ENCODE results near the gene MTARC2. TPM values are rescaled to one million over a fixed set of nuclear protein-coding genes. Genes with fewer than 3 reads are reported as not detected.
"Not testable (repeated sequence)": the region's sequence is repeated elsewhere in the genome, so short reads cannot be mapped to it uniquely, and the experiment has no call there.

MTARC2 gene
- total and polyA plus RNA-seq, 8 donors: 41.2 to 84.3 (median 80.9) TPM

DNA sequence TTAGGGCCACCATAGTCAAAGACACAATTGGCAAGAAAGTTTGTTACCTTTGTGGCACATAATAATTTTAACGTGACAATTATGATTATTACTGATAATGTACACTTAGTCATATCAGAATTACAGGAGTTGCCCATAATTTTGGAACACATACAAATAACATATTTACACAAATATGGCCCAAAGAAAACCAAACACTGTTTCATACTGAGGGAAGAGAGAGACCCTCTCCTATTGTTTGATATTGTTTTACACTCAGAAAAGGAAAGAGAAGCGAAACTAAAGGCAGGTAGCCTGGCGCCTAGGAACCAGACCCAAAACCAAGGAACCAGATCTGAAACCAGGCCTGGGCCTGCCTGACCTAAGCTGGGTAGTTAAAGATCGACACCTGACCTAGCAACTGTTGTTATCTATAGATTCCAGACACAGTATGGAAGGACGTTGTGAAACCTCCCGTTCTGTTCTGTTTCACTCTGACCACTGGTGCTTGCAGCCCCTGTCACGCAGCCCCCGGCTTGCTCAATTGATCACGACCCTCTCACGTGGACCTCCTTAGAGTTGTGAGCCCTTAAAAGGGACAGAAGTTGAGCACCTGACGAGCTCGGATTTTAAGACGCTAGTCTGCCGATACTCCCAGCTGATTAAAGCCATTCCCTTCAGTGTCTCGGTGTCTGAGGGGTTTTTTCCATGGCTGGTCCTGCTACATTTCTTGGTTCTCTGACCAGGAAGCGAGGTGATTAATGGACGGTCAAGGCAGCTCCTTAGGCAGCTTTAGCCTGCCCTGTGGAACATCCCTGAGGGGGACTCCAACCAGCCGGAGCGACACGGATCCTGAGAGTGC lies 30.1 kb upstream of the MTARC2 start:
- DNase-seq (no peak), ATAC-seq (no peak)
- Histone ChIP-seq H3K27ac (no peak overlapping the region), H3K4me3 (no peak overlapping the region), H3K27me3 (no peaks in the 10 kb centered on the region), H3K9me3 (peaks cover 0 to 14% of the 10 kb centered on the region in 2 donors), H3K36me3 (no peaks in the 10 kb centered on the region), H3K4me1 (no peaks in the 10 kb centered on the region)
- intact Hi-C loops (cut with DNase I): no loop called here
- TF ChIP-seq, protein P1, sequence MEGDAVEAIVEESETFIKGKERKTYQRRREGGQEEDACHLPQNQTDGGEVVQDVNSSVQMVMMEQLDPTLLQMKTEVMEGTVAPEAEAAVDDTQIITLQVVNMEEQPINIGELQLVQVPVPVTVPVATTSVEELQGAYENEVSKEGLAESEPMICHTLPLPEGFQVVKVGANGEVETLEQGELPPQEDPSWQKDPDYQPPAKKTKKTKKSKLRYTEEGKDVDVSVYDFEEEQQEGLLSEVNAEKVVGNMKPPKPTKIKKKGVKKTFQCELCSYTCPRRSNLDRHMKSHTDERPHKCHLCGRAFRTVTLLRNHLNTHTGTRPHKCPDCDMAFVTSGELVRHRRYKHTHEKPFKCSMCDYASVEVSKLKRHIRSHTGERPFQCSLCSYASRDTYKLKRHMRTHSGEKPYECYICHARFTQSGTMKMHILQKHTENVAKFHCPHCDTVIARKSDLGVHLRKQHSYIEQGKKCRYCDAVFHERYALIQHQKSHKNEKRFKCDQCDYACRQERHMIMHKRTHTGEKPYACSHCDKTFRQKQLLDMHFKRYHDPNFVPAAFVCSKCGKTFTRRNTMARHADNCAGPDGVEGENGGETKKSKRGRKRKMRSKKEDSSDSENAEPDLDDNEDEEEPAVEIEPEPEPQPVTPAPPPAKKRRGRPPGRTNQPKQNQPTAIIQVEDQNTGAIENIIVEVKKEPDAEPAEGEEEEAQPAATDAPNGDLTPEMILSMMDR (IDR thresholded peaks at IDR 0.05): no peak

DNA sequence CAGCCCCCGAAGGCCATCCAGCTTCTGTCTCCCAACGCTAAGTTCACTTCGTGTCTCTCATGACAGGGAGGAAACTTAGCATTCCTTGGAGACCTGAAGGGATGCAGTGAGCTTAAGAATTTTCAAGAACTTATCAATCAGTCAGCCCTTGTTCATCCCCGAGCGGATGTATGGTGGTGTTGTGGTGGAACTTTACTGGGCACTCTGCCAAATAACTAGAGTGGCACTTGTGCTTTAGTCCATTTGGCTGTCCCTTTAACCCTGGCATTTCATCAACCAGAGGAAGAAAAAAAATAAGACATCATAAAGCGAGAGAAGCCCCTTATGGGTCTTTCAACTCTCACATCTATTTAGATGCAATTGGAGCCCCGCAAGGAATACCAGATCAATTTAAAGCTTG lies 26.9 kb upstream of the MTARC2 start:
- H3K27ac ChIP-seq; H3K4me3 ChIP-seq; H3K4me1 ChIP-seq; H3K36me3 ChIP-seq; intact Hi-C loops (cut with DNase I); DNase-seq; H3K9me3 ChIP-seq; ATAC-seq; H3K27me3 ChIP-seq: not testable (repeated sequence)

DNA sequence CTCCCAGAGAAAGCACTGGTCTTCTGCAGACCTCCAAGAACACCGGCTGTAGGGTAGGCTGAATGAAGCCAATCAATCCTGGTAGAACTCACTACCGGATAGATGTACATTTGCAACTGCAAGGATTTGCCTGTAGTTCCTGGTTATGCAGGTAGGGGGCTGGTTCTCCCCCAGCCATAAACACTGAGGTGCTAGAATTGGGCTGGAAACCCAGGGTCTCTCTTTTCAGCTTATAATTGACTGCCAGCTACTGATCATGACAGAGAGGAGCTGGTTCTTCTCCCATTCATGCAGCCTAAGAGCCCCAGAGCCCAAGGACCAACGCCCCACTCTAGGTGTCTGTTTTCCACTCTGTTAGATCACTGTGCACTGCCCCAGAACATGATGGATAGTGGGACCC lies 21.5 kb upstream of the MTARC2 start:
- Histone ChIP-seq H3K4me1 (no peaks in the 10 kb centered on the region), H3K27me3 (no peaks in the 10 kb centered on the region), H3K9me3 (no peaks in the 10 kb centered on the region), H3K4me3 (no peak overlapping the region), H3K27ac (no peak overlapping the region), H3K36me3 (no peaks in the 10 kb centered on the region)
- TF ChIP-seq, protein P1 (IDR thresholded peaks at IDR 0.05): peak in 1 of 2 donors; percentile 34
- no peak for ATAC-seq
- intact Hi-C loops (cut with DNase I): no loop called here
- no peak for DNase-seq

DNA sequence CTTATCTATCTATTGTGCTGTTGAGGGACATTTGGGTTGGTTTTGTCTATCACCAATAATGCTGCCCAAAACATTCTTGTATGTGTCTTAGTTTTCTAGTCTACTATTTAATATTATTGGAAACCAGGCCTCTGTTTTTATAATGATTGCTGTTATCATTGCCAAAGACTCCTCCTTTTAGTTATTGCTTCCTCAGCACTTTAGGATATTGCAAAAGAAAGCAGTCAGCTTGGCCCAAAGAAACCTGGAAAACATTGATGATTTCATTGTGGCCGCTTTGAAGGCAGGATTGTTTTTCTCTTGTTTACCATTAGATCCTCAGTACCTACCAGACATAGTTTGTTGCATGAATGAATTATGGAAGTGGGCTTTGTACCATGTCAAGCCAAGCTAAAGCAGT lies 20.6 kb upstream of the MTARC2 start:
- no peak for ATAC-seq
- TF ChIP-seq, protein P1 (IDR thresholded peaks at IDR 0.05): no peak
- peaks cover 0 to 6% of the 10 kb centered on the region in 2 donors for H3K4me1 ChIP-seq
- no peak for DNase-seq
- no peak overlapping the region for H3K4me3 ChIP-seq
- no peaks in the 10 kb centered on the region for H3K9me3 ChIP-seq
- H3K27me3 ChIP-seq: no peaks in the 10 kb centered on the region
- intact Hi-C loops (cut with DNase I): no loop called here
- H3K27ac ChIP-seq: no peak overlapping the region
- H3K36me3 ChIP-seq: no peaks in the 10 kb centered on the region

DNA sequence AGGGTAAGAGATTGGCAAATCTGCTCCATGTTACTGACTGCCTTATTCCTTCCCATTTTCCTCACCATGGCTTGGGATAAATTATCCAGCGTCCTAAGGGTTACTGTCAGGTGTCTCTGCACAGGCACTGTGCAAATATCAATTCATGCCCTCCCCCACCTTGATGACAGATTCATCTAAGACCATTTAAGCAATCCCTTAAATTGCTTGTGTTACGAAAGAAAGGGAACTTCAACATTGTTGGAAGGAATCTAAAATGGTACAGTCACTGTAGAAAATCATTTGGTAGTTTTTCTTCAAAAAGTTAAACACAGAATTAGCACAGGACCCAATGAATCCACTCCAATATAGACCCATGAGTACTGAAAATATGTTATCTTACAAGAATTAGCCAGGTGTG lies 17.6 kb upstream of the MTARC2 start:
- TF ChIP-seq, protein P1 (IDR thresholded peaks at IDR 0.05): no peak
- intact Hi-C loops (cut with DNase I): loop anchor here in 1 of 2 donors (5.0 kb wide), 1 partner anchor 38 kb away; the partner anchor contains the start of gene C1orf115
- no peaks in the 10 kb centered on the region for H3K9me3 ChIP-seq
- H3K4me3 ChIP-seq: no peak overlapping the region
- ATAC-seq (no peak), DNase-seq (no peak)
- no peaks in the 10 kb centered on the region for H3K36me3 ChIP-seq
- H3K27ac ChIP-seq: no peak overlapping the region
- H3K27me3 ChIP-seq: no peaks in the 10 kb centered on the region
- H3K4me1 ChIP-seq: peaks cover 0 to 18% of the 10 kb centered on the region in 2 donors
